ENCODE measurements around the gene CROCC2. TPM values are rescaled to one million over a fixed set of nuclear protein-coding genes. Genes with fewer than 3 reads are reported as not detected.

Gene CROCC2
- total RNA-seq, 1 donor from 2014 or later, result 3.1 TPM

GRCh38 chr2:240955306-240956170, 49.4 kb downstream of the CROCC2 start:
- no peak for DNase-seq (ENCODE audit: low spot score)

DNA sequence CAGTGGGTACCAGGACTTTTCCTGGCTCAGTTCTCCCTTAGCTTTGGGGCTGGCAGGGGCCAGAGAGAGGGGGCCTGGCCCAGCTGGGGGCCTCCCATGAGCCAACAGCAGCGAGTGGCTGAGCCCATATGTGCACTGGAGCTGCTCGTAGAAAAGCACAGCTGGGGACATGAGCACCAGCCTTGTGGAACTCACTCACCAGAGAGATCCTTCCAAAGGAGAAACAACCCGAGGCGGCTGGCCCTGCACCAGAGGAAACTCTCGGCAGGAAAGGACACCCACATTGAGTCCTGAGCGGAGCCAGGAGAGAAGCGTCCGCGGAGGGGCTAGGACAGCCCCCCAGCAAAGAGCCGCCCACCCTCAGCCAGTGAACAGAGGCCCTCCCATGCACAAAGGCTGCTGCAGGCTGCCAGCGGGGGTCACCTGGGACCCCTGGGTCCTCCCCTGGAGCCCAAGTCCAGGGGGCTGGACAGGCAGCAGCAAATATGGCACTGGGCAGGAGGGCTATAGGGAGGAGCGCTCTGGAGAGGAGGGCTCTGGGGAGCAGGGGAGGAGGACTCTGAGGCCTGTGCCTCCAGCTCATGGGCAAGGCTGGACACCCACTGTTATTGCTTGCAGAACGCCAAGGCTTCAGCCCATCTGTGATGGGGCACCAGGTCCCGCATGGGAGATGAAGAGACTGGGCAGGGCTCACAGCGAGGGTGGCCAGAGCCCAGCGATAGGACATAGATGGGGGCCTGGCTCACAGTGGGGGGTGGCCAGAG, 50.2 kb downstream of the CROCC2 start:
- no peak for DNase-seq (ENCODE audit: low spot score)

DNA sequence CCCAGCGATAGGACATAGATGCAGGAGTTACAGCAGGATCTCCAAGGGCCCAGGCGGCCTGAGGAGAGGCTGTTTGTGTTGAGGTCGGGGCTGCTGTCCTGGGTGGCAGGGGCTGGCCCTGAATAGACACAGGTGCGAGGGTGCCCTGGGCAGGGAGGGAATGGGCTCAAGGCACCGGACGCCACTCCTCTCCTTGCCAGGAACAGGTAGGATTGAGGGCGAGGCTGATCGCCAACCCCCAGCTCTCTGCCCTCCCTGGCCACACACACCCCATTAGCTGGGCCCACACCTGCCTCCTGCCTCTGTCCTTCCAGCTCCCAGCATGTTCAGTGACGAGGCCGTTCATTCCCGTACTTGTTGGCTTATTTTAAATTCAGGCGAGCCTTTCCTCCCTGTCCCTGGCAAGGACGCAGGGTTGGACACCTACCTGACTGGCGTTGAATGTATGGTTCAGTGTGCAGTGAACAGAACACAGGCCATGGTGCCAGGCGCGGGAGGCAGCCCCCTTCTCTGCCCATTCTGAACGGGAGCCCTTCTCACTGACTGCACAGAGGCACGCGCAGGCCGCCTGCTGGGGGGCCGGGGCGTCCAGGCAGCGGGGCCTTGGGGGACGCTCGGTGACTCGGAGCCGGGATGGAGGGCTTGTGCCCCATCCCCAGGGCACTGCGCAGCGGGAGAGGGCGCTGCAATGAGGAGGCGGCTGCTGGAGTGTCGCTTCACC, 51.0 kb downstream of the CROCC2 start:
- no peak for DNase-seq (ENCODE audit: low spot score)

- peak; percentile 80 for DNase-seq (ENCODE audit: low spot score)
Measured at GRCh38 chr2:240957656-240958365, 51.7 kb downstream of the CROCC2 start.

- DNase-seq (ENCODE audit: low spot score), result no peak
Measured at GRCh38 chr2:240958366-240959213, 52.5 kb downstream of the CROCC2 start.

DNA sequence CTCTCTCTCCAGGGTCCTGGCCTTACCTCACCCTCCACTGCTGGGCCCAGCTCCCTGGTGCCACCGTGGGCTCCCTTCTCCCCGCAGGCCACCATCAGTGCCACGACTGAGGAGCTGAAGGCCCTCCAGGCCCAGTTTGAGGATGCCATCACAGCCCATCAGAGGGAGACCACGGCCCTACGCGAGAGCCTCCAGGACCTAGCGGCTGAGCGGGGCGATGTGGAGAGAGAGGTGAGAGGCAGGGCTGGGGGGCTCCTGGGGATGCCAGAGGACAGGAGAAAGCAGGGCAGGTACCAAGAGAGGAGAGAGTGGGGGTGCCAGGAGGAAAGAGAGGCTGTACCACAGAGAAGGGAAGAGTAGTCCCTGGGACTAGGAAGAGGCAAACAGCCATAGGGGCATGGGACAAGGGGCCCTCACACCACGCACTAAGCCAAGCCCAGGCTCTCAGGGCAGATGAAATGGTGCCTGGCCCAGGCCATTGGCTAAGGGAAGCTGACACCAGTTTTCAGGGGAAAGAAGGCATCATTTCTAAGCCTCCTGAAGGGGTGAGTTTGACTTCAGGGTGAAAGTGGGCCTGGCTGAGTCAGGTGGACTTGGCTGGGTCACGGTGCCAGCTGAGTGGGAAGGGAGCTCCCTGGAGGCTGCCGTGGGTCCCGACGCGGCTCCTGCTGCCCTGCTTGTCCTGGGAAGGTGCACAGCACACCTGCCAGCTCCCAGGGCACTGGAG, 53.2 kb downstream of the CROCC2 start:
- DNase-seq (ENCODE audit: low spot score), result no peak

DNA sequence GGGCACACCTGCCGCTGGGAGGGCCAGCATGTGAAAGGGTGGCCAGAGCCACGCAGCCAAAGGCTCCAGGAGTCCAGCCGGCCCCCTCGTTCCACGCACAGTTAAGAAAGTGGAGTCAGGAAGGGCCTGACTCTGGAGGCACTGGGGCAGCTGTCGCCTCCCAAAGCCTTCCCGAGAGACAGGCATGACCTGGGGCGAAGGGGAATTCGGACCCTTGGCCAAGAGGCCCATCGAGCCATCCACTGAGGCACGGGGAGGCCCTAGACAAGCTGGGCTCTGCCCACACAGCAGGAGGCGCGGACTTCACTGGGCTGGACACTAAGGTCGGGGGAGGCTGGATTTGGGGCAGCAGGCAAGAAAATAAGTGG, 53.8 kb downstream of the CROCC2 start:
- DNase-seq (ENCODE audit: low spot score), result no peak

DNA sequence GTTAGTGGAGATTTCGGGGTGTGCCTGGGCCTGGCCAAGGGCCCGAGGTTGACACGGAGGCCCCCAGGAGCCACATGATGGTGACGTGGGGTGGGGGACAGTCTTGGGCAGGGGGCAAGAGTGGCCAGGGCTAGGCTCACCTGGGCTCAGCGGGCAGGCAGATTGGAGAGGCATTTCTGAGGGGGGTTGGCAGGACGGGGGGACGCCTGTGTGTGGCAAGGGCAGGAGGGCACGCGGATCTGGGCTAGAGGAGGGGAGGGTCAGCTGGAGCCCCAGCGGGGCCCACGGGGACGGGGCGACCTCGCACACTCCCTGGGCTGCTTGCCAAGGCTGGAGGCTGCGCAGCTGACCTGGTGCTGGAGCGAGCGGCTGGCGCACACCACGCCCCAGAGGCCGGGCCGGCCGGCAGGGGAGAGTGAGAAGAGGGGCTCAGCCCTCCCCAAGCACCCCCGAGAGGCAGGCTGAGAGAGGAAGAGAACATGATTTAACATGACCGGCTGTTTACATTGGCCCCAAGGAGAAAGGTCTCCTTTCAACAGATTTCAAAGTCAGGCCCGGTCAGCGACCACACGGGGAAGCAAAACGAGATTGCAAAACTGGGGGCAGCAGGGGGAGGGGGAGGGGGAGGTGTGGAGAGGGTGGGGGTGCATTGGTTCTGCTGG, 54.3 kb downstream of the CROCC2 start:
- DNase-seq (ENCODE audit: low spot score), result peak; percentile 88

- peak; percentile 64 for DNase-seq (ENCODE audit: low spot score)
Measured at GRCh38 chr2:240960971-240961876, 55.1 kb downstream of the CROCC2 start.

DNA sequence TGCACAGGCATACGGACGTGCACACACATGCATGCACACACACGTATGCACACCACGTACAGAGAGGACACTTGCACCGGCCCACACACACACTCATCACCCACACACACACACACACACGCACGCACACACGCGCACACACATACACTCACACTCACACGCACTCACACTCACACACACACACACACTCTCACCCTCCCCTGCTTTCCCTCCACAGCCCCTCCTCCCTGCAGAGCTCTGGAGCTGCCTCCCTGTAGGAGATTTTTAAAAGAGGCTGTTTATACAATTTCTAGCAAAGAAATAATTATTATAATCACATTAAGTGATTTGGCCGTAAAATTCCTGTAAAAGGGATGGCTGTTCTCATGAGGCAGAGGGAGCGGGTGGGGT, 55.8 kb downstream of the CROCC2 start:
- no peak for DNase-seq (ENCODE audit: low spot score)

DNA sequence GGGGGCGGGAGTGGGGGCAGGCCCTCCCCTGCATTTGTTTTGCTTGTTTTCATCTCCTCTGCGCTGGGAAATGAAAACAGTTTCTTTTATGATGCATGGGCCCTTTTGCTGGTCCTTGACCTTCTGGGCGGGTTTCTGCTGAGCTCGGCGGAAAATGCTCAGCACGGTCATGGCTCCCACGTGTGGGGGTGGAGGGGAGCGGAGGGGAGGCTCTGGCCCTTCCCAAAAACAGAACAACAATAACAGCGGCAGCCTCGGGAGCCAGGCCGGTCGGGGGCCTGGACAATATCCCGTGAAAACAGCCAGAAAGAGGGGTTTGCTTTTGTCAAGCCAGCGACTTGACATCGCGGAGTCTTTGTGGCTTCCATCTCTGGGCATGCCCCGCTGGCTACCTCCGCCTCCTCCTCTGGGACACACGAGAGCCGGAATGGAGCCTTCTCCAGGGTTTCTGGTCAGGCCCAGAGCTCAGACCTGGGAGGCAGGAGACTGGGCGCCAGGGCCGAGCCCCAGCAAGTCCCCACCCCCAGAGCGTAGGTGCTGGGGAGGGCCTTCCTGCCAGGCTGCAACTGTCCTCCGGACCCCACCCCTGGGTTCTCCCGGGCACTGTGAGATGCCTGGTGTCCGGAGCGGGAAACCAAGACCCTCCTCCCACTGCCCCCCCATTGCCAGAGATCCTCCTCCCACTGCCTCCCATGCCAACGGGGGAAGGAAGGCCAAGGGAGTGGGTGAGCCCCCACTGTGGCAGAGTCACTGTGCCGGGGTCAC, 56.3 kb downstream of the CROCC2 start:
- DNase-seq (ENCODE audit: low spot score), result peak; percentile 75

DNA sequence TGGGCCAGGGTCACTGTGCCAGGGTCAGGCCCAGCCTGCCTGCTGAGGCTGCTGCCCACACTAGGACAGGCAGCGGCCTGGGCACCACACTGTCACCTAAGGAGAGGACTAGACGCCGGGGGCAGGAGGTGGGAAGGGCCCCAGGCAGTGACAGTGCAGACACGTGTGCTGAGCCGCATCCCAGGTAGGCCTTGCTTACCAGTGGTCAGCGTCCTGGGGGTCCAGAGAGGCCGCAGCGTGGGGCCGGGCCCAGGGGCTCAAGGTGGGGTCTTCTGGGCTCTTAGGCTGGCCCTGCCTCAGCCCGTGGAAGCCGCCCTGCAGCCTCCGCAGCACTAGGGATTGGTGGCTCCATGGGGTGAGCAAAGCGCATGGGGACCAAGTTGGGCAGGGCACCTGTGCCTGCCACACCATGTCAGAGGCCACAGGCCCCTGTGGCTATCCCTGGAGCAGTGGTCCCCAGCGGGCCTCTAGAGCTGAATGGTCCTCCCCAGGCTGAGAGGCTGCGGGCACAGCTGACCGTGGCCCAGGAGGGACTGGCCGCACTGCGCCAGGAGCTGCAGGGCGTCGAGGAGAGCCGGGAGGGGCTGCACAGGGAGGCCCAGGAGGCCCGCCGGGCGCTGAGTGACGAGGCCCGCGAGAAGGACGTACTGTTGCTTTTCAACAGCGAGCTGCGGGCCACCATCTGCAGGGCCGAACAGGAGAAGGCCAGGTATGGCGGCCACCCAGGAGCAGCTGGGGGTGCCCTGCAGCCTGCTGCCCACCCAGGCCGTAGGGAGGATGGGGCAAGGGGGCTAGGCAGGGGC, 57.1 kb downstream of the CROCC2 start:
- no peak for DNase-seq (ENCODE audit: low spot score)

- DNase-seq (ENCODE audit: low spot score), result no peak
Measured at GRCh38 chr2:240963868-240964703, 58.0 kb downstream of the CROCC2 start.

DNA sequence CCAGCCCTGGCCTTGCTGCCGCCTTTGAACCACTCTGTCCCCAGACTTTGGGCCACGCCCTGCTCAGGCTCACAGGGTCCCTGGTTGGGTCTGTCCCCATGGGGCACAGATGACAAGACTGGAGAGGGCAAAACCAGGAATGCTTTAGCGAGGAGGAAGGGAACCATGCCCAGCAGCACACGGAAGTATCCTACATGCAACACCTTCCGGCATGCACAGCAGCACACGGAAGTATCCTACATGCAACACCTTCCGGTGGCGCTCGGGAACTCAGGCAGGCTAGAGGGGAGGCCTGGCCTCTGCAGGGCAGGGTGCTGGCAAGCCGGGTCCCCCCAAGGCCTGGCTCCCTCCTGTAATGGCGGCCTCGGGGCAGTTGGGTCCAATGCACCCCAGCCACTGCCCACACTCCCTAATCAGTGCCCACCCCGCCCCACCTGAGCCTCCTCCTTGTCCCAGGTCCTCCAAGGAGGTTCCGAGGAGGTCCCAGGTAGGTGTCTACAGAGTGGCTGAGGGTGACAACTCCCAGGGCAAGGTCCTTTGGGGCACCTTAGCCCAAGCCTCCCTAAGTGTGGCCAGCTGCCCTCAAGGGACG, 58.7 kb downstream of the CROCC2 start:
- DNase-seq (ENCODE audit: low spot score), result no peak

DNA sequence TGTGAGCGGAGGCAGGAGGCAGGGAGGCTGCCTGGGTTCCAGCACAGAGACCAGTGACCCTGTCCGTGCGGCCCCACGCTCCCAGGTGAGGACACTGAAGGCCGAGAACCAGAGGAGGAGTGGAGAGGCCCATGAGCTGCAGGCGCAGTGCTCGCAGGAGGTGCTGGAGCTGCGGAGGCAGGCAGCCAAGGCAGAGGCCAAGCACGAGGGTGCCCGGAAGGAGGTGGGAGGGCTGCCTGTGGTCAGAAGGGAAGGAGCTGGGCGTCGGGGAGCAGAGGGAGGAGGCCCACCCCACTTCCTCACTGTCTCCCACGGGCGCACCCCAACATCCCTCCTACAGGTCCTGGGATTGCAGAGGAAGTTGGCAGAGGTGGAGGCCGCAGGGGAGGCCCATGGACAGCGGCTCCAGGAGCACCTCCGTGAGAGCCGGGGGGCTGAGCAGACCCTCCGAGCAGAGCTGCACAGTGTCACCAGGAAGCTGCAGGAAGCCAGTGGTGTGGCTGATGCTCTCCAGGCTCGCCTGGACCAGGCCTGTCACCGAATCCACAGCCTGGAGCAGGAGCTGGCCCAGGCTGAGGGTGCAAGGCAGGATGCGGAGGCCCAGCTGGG, 59.3 kb downstream of the CROCC2 start:
- DNase-seq (ENCODE audit: low spot score), result peak; percentile 48
